Stomach (tissue), 9 donors: Measurements from ENCODE around the gene AARSD1. TPM values are rescaled to one million over a fixed set of nuclear protein-coding genes. Genes with fewer than 3 reads are reported as not detected.

Source experiments
- DNase-seq, 2 donors: peaks; one replicate each; pipeline versions ENCODE4 v3.0.0 to v3.0.0-alpha.2; 2013 to 2019
- H3K27ac ChIP-seq, 5 donors: fragments of 200-600 bp in 4 of 5; sonication (generic) in 4 of 5; one replicate each; pipeline ENCODE4 v1.5.1; 2013 to 2019; ENCODE audit warnings: mild to moderate bottlenecking in 1 of 5, moderate library complexity in 1 of 5
- H3K27me3 ChIP-seq, 3 donors: fragments of 200-600 bp; sonication (generic); one replicate each; pipeline ENCODE4 v1.5.1; 2017 to 2019; ENCODE audit warnings: mixed run types in 1 of 3
- H3K36me3 ChIP-seq, 4 donors: fragments of 200-600 bp; sonication (generic); 1 replicate in 3 of 4; 2 replicates in 1 of 4; pipeline ENCODE4 v1.5.1; 2016 to 2019
- H3K4me1 ChIP-seq, 4 donors: fragments of 200-600 bp; sonication (generic); one replicate each; pipeline ENCODE4 v1.5.1; 2016 to 2019
- H3K4me3 ChIP-seq, 4 donors: fragments of 200-600 bp; sonication (generic) in 3 of 4; one replicate each; pipeline ENCODE4 v1.5.1; 2016 to 2019; ENCODE audit warnings: mild to moderate bottlenecking in 1 of 4
- H3K9me3 ChIP-seq, 4 donors: fragments of 200-600 bp; sonication (generic); one replicate each; pipeline ENCODE4 v1.5.1; 2016 to 2019
- EP300 ChIP-seq: sonication (generic); formaldehyde crosslinking; IDR thresholded peaks from one replicate; pipeline ENCODE4 v1.6.1; 2017; ENCODE audit warnings: antibody characterized with exemption
- POLR2A ChIP-seq, 4 donors: fragments of 450-650 bp; IDR thresholded peaks; one replicate each; pipeline ENCODE4 v1.6.1; 2016; ENCODE audit warnings: antibody characterized with exemption in 4 of 4, control low read depth in 2 of 4, mild to moderate bottlenecking in 1 of 4, moderate library complexity in 1 of 4
- POLR2AphosphoS5 ChIP-seq, 3 donors: sonication (generic); formaldehyde crosslinking; IDR thresholded peaks; one replicate each; pipeline ENCODE4 v1.6.1; 2016; ENCODE audit warnings: antibody characterized with exemption in 3 of 3
- WGBS, 5 donors: extraction: QIAGEN DNeasy Blood & Tissue Kit in 3 of 5; methylation state at CpG; one replicate each; pipeline versions ENCODE4 v1.1.5 to v1.1.7; 2013 to 2018; 5-methylcytosine and 5-hydroxymethylcytosine counted together
- intact Hi-C: fragments of 100-400 bp; cut with DNase I; formaldehyde crosslinking; loops from one replicate; pipeline ENCODE4 v1.15.1; 2023; ENCODE audit warnings: low total_unique reads
- polyA plus RNA-seq, 3 donors: library from polyadenylated mRNA; stranded (reverse); fragments of 200-250 nt; gene quantifications; one replicate each; pipeline ENCODE4 v1.2.3, GENCODE V29; 2013
- total RNA-seq, 5 donors: library from RNA; depleted of rRNA; stranded (reverse); fragments of >200 nt; gene quantifications; one replicate each; pipeline versions ENCODE4 v1.1.0 to v1.2.3, GENCODE V29; 2014 to 2016
- TF ChIP-seq, protein P1 (sequence below), 7 experiments: fragments of 450-650 bp in 4 of 7; fragments of 200-600 bp in 3 of 7; sonication (generic) in 3 of 7; IDR thresholded peaks; one replicate each; pipeline ENCODE4 v1.5.1; 2016 to 2019; ENCODE audit warnings: antibody characterized with exemption in 7 of 7, control low read depth in 2 of 7, mild to moderate bottlenecking in 1 of 7
- donor health status: healthy with polysubstance abuse.
- donor health status: Bipolar disorder and iron deficiency.
- donor health status: healthy.

AARSD1 gene
- total and polyA plus RNA-seq, 8 donors = 6.4 to 64.0 (median 35.6) TPM

DNA sequence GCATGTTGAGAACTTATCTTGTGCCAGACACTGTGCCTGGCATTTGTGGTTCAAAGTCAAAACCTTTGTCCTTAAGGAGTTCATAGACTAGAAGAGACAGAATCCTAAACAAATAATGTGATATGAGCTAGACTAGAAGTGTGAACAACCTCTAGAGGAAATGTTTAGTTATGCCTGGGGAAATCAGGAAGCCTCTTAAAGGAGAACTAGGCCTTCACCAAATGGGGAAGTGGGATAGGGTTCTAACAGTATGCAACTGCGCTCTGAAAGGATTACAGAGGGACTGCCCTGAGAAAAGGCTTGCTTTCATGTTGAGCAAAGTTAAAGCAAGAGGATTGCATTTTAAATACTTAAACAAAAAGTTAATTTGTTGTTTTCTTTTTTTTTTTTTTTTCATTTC, 21.0 kb upstream of the AARSD1 start:
- no peaks in the 10 kb centered on the region for H3K9me3 ChIP-seq
- H3K4me1 ChIP-seq = peaks cover 17 to 68% (median 41%) of the 10 kb centered on the region in 4 donors
- no peaks in the 10 kb centered on the region for H3K27me3 ChIP-seq
- WGBS, 5 donors = 0 to 73% (median 0%) methylated on average over 1 of the region's 1 CpG
- H3K36me3 ChIP-seq = peaks cover 27 to 63% (median 48%) of the 10 kb centered on the region in 4 donors
- H3K4me3 ChIP-seq = no peak overlapping the region
- peak in 1 of 2 donors; percentile 38 for DNase-seq
- intact Hi-C loops = no loop called here
- TF ChIP-seq POLR2AphosphoS5 (IDR thresholded peaks at IDR 0.05) (peak in 1 of 3 donors; percentile 6), EP300 (no peak), POLR2A (IDR thresholded peaks at IDR 0.05) (no peak)
- TF ChIP-seq, protein P1, sequence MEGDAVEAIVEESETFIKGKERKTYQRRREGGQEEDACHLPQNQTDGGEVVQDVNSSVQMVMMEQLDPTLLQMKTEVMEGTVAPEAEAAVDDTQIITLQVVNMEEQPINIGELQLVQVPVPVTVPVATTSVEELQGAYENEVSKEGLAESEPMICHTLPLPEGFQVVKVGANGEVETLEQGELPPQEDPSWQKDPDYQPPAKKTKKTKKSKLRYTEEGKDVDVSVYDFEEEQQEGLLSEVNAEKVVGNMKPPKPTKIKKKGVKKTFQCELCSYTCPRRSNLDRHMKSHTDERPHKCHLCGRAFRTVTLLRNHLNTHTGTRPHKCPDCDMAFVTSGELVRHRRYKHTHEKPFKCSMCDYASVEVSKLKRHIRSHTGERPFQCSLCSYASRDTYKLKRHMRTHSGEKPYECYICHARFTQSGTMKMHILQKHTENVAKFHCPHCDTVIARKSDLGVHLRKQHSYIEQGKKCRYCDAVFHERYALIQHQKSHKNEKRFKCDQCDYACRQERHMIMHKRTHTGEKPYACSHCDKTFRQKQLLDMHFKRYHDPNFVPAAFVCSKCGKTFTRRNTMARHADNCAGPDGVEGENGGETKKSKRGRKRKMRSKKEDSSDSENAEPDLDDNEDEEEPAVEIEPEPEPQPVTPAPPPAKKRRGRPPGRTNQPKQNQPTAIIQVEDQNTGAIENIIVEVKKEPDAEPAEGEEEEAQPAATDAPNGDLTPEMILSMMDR (IDR thresholded peaks at IDR 0.05) = no peak
- H3K27ac ChIP-seq = peak overlapping the region in 4 of 5 donors; percentile 57 to 82 (median 70)

DNA sequence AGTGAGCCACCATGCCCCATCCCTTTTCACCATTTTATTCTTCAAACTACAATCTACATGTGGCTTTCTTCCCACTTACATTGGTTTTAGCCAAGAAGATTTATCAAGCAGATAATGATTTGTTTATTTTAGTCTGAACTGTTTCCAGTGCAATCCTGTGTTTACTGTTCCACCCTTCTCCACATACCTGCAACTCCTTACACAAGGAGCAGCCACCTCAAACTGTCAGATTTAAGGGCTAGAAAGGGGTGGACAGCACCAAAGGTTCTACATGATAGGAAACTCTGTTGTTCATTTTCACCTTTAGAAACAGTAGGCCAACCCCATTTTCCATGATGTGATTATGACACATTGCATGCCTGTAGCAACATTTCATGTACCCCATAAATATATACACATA, 18.0 kb upstream of the AARSD1 start:
- Histone ChIP-seq H3K27me3 (no peaks in the 10 kb centered on the region), H3K36me3 (peaks cover 1 to 33% (median 18%) of the 10 kb centered on the region in 4 donors), H3K9me3 (no peaks in the 10 kb centered on the region), H3K4me1 (peaks cover 26 to 74% (median 51%) of the 10 kb centered on the region in 4 donors), H3K4me3 (peak overlapping the region in 2 of 4 donors; percentile 83 to 94), H3K27ac (peak overlapping the region; percentile 33 to 93 (median 90))
- DNase-seq = no peak
- TF ChIP-seq POLR2AphosphoS5 (IDR thresholded peaks at IDR 0.05) (no peak), POLR2A (IDR thresholded peaks at IDR 0.05) (no peak), EP300 (no peak)
- TF ChIP-seq, protein P1 (IDR thresholded peaks at IDR 0.05) = no peak
- intact Hi-C loops = no loop called here

DNA sequence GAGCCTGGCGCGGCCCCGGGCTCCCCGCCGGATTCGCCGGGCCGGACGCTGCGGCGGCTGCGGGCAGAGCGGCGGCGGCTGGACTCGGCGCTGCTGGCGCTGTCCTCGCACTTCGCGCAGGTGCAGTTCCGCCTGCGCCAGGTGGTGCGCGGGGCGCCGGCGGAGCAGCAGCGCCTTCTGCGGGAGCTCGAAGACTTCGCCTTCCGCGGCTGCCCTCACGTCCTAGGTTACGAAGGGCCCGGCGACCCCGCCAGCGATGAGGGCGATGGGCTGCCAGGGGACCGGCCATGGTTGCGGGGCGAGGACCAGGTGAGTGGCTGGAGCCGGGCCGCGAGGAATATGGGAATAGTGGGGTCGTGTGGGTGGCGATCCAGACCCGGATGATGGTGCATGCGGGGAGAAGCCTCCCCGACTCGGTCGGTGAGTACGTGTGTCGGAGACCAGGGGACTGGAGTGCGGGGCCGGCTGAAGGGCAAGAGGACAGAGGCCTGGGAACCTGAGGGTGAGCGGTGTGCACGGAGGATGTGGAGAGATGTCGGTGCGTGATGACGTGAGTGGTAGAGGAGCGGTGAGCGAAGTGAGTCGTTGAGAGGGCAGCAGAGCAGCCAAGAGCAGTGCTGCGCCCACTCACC, 16.6 kb upstream of the AARSD1 start:
- H3K27me3 ChIP-seq = no peaks in the 10 kb centered on the region
- peak overlapping the region; percentile 83 to 97 (median 93) for H3K4me3 ChIP-seq
- peak; percentile 61 to 82 for DNase-seq
- intact Hi-C loops = no loop called here
- H3K4me1 ChIP-seq = peaks cover 26 to 64% (median 49%) of the 10 kb centered on the region in 4 donors
- H3K9me3 ChIP-seq = no peaks in the 10 kb centered on the region
- H3K36me3 ChIP-seq = peaks cover 0 to 19% (median 4%) of the 10 kb centered on the region in 4 donors
- TF ChIP-seq EP300 (no peak), POLR2AphosphoS5 (IDR thresholded peaks at IDR 0.05) (peak in 1 of 3 donors; percentile 5)
- TF ChIP-seq, protein P1 (IDR thresholded peaks at IDR 0.05) = peak in 1 of 7 experiments; percentile 14
- WGBS, 5 donors = 0 to 1% (median 1%) methylated on average over 48 to 67 of the region's 67 CpGs
- H3K27ac ChIP-seq = peak overlapping the region; percentile 90 to 93 (median 91)

DNA sequence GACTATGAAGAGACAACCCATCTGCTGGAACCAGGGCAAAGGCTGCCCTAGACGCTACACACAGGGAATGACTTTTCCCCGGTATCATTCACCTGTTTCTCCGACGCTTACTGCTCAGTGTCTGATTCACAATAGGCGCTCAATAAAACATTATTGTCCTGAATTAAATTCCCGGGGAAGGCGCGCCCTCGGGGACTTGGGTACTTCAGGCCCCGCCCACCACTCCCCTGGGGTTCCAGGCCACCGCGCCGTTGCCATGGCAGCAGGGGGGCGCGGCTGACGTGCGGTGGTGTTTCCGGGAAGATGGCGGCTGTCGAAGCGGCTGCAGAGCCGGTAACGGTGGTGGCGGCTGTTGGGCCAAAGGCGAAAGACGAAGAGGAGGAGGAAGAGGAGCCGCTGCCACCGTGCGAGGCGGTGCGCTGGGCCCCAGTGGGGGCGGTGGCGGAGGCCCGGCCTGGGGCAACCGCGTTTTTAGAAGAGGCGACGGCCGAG, 16.1 kb upstream of the AARSD1 start, which contains the start of gene RUNDC1:
TSS of gene RUNDC1 (plus strand) at position 292 of the 492 bp plus-strand sequence. CDS start at position 304, 12 bp downstream.
- H3K36me3 ChIP-seq = peaks cover 0 to 14% (median 2%) of the 10 kb centered on the region in 4 donors
- no peaks in the 10 kb centered on the region for H3K27me3 ChIP-seq
- H3K9me3 ChIP-seq = no peaks in the 10 kb centered on the region
- 0 to 1% (median 0%) methylated on average over 25 to 39 of the region's 39 CpGs for WGBS, 5 donors
- intact Hi-C loops = no loop called here
- peak within 1 kb of the TSS; percentile 83 to 97 (median 93) for H3K4me3 ChIP-seq
- TF ChIP-seq EP300 (no peak), POLR2AphosphoS5 (IDR thresholded peaks at IDR 0.05) (peak; percentile 24 to 93 (median 86)), POLR2A (IDR thresholded peaks at IDR 0.05) (peak in 1 of 4 donors; percentile 45)
- TF ChIP-seq, protein P1 (IDR thresholded peaks at IDR 0.05) = no peak
- DNase-seq = peak; percentile 97
- peak within 1 kb of the TSS; percentile 90 to 93 (median 91) for H3K27ac ChIP-seq
- H3K4me1 ChIP-seq = peaks cover 25 to 58% (median 46%) of the 10 kb centered on the region in 4 donors
